K562 (cell line): ENCODE data around the gene CD93. TPM values are rescaled to one million over a fixed set of nuclear protein-coding genes. Genes with fewer than 3 reads are reported as not detected.

Experiments used
- ATAC-seq: fragments of 200-7000 bp; cut with Tn5 transposase; 3 replicates; pipeline ENCODE4 v1.9.1; 2020; ENCODE audit warnings: moderate library complexity
- Bru-seq: library from RNA; stranded (reverse); fragments of 400-500 nt; gene quantifications from one replicate; lab custom pipeline; 2021; lab: Mats Ljungman, UMichigan
- BruChase-seq, 2 experiments: library from RNA; stranded (reverse); fragments of 400-500 nt; gene quantifications; one replicate each; lab custom pipeline; 2021; lab: Mats Ljungman, UMichigan
- BruUV-seq: library from RNA; stranded (reverse); fragments of 400-500 nt; replicated peaks from 2 replicates; lab custom pipeline; 2021; lab: Mats Ljungman, UMichigan
- CTCF ChIA-PET: fragments of 300-600 bp; formaldehyde crosslinking; extraction: SDS; loops from one replicate; lab custom pipeline; 2021; ENCODE audit warnings: low intra/inter-chr PET ratio; lab: Yijun Ruan, JAX
- POLR2A ChIA-PET: fragments of 300-600, 350-650 bp; sonication (Branson Sonifier 250); formaldehyde crosslinking; extraction: SDS; loops from one replicate; lab custom pipeline; 2021; ENCODE audit warnings: antibody characterized with exemption, inconsistent platforms; lab: Yijun Ruan, JAX
- DNase-seq, 4 experiments: peaks; one replicate each; pipeline versions ENCODE4 v3.0.0 to v3.0.0-alpha.2; 2011 to 2018; ENCODE audit warnings: low spot score in 3 of 4, mixed read lengths in 3 of 4; ENCODE audit errors: extremely low read depth in 1 of 4
- FAIRE-seq: peaks from 2 replicates; lab custom pipeline; 2011; peaks lifted over from hg19 to GRCh38; lab: Jason Lieb, UNC
- H2AFZ ChIP-seq: 2 replicates; pipeline ENCODE4 v1.6.0; 2011; ENCODE audit warnings: low read depth, low read length, control low read depth, inconsistent platforms
- H3K27ac ChIP-seq: fragments of 200-600 bp; 3 replicates; pipeline ENCODE4 v1.8.0; 2011; ENCODE audit warnings: low read depth, mild to moderate bottlenecking, control low read depth, inconsistent platforms, low read length, moderate library complexity, mixed read lengths; ENCODE audit errors: extremely low read depth
- H3K27me3 ChIP-seq, 2 experiments: fragments of 300-600 bp in 1 of 2; 2 replicates in 1 of 2; 3 replicates in 1 of 2; pipeline versions ENCODE4 v1.6.0 to v1.8.0; 2011; ENCODE audit warnings: inconsistent platforms in 2 of 2, low read length in 2 of 2, mild to moderate bottlenecking in 1 of 2, mixed read lengths in 1 of 2, moderate library complexity in 1 of 2; ENCODE audit not compliant: control insufficient read depth in 2 of 2, insufficient read depth in 2 of 2
- H3K36me3 ChIP-seq: fragments of 300-600 bp; 3 replicates; pipeline ENCODE4 v1.8.0; 2011; ENCODE audit warnings: mild to moderate bottlenecking, low read length, inconsistent platforms; ENCODE audit not compliant: control insufficient read depth, insufficient read depth
- H3K4me1 ChIP-seq, 2 experiments: fragments of 200-600 bp in 1 of 2; replicated peaks in 1 of 2; 2 replicates in 1 of 2; 3 replicates in 1 of 2; pipeline versions ENCODE4 v1.5.1 to v1.8.0; 2011; ENCODE audit warnings: inconsistent platforms in 2 of 2, low read length in 2 of 2, mild to moderate bottlenecking in 1 of 2, mixed read lengths in 1 of 2, moderate library complexity in 1 of 2; ENCODE audit not compliant: control insufficient read depth in 2 of 2, insufficient read depth in 2 of 2
- H3K4me2 ChIP-seq: 2 replicates; pipeline ENCODE4 v1.6.1; 2011; ENCODE audit warnings: low read length, control low read depth, inconsistent platforms, mixed read lengths; ENCODE audit not compliant: insufficient read depth
- H3K4me3 ChIP-seq: fragments of 200-600 bp; sonication (generic), shearing (Covaris generic); 2 replicates; pipeline ENCODE4 v1.5.1; 2016; ENCODE audit warnings: control low read depth, inconsistent platforms
- H3K79me2 ChIP-seq: fragments of 200-600 bp; 3 replicates; pipeline ENCODE4 v1.8.0; 2011; ENCODE audit warnings: low read length, inconsistent platforms; ENCODE audit not compliant: control insufficient read depth, insufficient read depth
- H3K9ac ChIP-seq, 2 experiments: 2 replicates each; pipeline versions ENCODE4 v1.6.0 to v1.6.1; 2011; ENCODE audit warnings: low read depth in 2 of 2, low read length in 2 of 2, control low read depth in 1 of 2, inconsistent platforms in 1 of 2, mild to moderate bottlenecking in 1 of 2, mixed read lengths in 1 of 2; ENCODE audit not compliant: insufficient read depth in 1 of 2
- H3K9me1 ChIP-seq: one replicate; pipeline ENCODE4 v1.6.0; 2011; ENCODE audit warnings: inconsistent platforms, mild to moderate bottlenecking, low read length, moderate library complexity; ENCODE audit not compliant: control insufficient read depth, insufficient read depth
- H3K9me3 ChIP-seq: replicated peaks from 2 replicates; pipeline ENCODE4 v1.5.1; 2011; ENCODE audit warnings: low read depth, low read length, inconsistent platforms; ENCODE audit not compliant: control insufficient read depth, insufficient read depth
- H4K20me1 ChIP-seq: replicated peaks from 2 replicates; pipeline ENCODE4 v1.6.1; 2011; ENCODE audit warnings: low read length, inconsistent platforms, mixed read lengths; ENCODE audit not compliant: control insufficient read depth, insufficient read depth
- ETV1 ChIP-seq: fragments of 450-650 bp; conservative IDR thresholded peaks from 2 replicates; pipeline ENCODE4 v1.6.1; 2016; ENCODE audit warnings: missing genetic modification characterization, control low read depth, low read depth, missing compliant biosample characterization
- RBFOX2 ChIP-seq: fragments of 200-400 bp; formaldehyde crosslinking; IDR thresholded peaks from 2 replicates; pipeline ENCODE4 v1.6.1; 2017; ENCODE audit warnings: low read depth, mild to moderate bottlenecking, low read length, moderate library complexity
- RFX1 ChIP-seq: fragments of 450-650 bp; IDR thresholded peaks from 2 replicates; pipeline ENCODE4 v1.6.1; 2016; ENCODE audit warnings: mild to moderate bottlenecking, moderate library complexity
- WGBS: fragments of 100-300 bp; shearing (Covaris generic); methylation state at CpG from one replicate; pipeline ENCODE4 v1.1.6; 2016; ENCODE audit warnings: low coverage, mixed read lengths; ENCODE audit not compliant: insufficient coverage; ENCODE audit errors: missing lambda C conversion rate; 5-methylcytosine and 5-hydroxymethylcytosine counted together
- in situ Hi-C: fragments of 300-500 bp; cut with MboI; formaldehyde crosslinking; loops from 4 replicates; pipeline ENCODE4 v1.15.0; 2018; ENCODE audit warnings: inconsistent platforms, mixed read lengths
- intact Hi-C: fragments of 100-400 bp; cut with micrococcal nuclease; formaldehyde crosslinking; loops from 2 replicates; pipeline ENCODE4 v1.14.2; 2022
- long read RNA-seq, 3 experiments: library from polyadenylated mRNA in 2 of 3; library from RNA in 1 of 3; unstranded in 2 of 3; stranded (forward) in 1 of 3; transcript quantifications; one replicate each; pipeline ENCODE4 v2.0.0, GENCODE V29; 2019 to 2022
- polyA minus RNA-seq, 3 experiments: library from RNA; depleted of rRNA, polyadenylated mRNA; stranded (reverse); fragments of >200 nt; gene quantifications; 2 replicates each; pipeline ENCODE4 v1.2.3, GENCODE V29; 2011
- polyA plus RNA-seq, 8 experiments: library from polyadenylated mRNA; depleted of rRNA in 4 of 8; stranded (reverse) in 5 of 8; unstranded in 3 of 8; fragments of >200 nt; fragmentation: Nextera tagmentation in 2 of 8; fragmentation: Illumina TruSeq in 1 of 8; extraction: Ambion mirVana in 2 of 8; extraction: Trizol in 1 of 8; gene quantifications; 2 replicates each; pipeline versions ENCODE4 v1.2.1 to v1.2.3, GENCODE V29; 2011 to 2014; ENCODE audit warnings: inconsistent platforms in 1 of 8, missing spikeins in 1 of 8
- total RNA-seq, 7 experiments: library from RNA; depleted of rRNA in 6 of 7; stranded (reverse); fragments of >200 nt in 6 of 7; fragmentation: Illumina TruSeq in 2 of 7; extraction: Trizol in 2 of 7; gene quantifications; 2 replicates each; pipeline versions ENCODE4 v1.2.1 to v1.2.3, GENCODE V29; 2011 to 2021; ENCODE audit warnings: low replicate concordance in 1 of 7
- TF ChIP-seq, protein P1 (sequence below): IDR thresholded peaks from 2 replicates; pipeline ENCODE4 v1.6.1; 2011; ENCODE audit not compliant: insufficient read length; ENCODE audit errors: extremely low read depth
- TF ChIP-seq, protein P2 (sequence below): fragments of 450-650 bp; IDR thresholded peaks from 2 replicates; pipeline ENCODE4 v1.6.1; 2017; ENCODE audit warnings: antibody characterized with exemption, mild to moderate bottlenecking
- TF ChIP-seq, protein P3 (sequence below): sonication (generic); formaldehyde crosslinking; IDR thresholded peaks from 2 replicates; pipeline ENCODE4 v1.8.1; 2023; ENCODE audit warnings: mild to moderate bottlenecking, missing genetic modification reagents

The CD93 gene, protein sequence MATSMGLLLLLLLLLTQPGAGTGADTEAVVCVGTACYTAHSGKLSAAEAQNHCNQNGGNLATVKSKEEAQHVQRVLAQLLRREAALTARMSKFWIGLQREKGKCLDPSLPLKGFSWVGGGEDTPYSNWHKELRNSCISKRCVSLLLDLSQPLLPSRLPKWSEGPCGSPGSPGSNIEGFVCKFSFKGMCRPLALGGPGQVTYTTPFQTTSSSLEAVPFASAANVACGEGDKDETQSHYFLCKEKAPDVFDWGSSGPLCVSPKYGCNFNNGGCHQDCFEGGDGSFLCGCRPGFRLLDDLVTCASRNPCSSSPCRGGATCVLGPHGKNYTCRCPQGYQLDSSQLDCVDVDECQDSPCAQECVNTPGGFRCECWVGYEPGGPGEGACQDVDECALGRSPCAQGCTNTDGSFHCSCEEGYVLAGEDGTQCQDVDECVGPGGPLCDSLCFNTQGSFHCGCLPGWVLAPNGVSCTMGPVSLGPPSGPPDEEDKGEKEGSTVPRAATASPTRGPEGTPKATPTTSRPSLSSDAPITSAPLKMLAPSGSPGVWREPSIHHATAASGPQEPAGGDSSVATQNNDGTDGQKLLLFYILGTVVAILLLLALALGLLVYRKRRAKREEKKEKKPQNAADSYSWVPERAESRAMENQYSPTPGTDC
- 0.16 and 0.39 TPM in 2 replicates for total RNA-seq (2011; cell fraction: chromatin; rRNA removed; ENCODE audit: low replicate concordance)
- total RNA-seq (2011; cell fraction: nucleolus; rRNA removed) = 0.26 and 0.33 TPM in 2 replicates
- total RNA-seq (2011; cell fraction: nucleoplasm; rRNA removed) = 0.44 and 0.61 TPM in 2 replicates
- total RNA-seq (2014; rRNA removed) = 0.05 and 0.12 TPM in 2 replicates
- total RNA-seq (2014; rRNA removed; fragmentation: Illumina TruSeq; extraction: Trizol) = 0.04 and 0.10 TPM in 2 replicates
- 0.04 TPM in 2 replicates for total RNA-seq (2015; rRNA removed; fragmentation: Illumina TruSeq; extraction: Trizol)
- 0.20 and 0.25 TPM in 2 replicates for total RNA-seq (2021)
- polyA plus RNA-seq (2011; rRNA removed) = 0.12 and 0.20 TPM in 2 replicates
- 0.09 and 0.15 TPM in 2 replicates for polyA plus RNA-seq (2011; cell fraction: cytosol; rRNA removed)
- polyA plus RNA-seq (2011; cell fraction: nucleus; rRNA removed) = 0.17 and 0.21 TPM in 2 replicates
- polyA plus RNA-seq (2012) = 0.03 and 0.06 TPM in 2 replicates
- 0.07 TPM in 2 replicates for polyA plus RNA-seq (2014; fragmentation: Illumina TruSeq; extraction: Trizol)
- polyA plus RNA-seq (2014; fragmentation: Nextera tagmentation; extraction: Ambion mirVana) = under 1 TPM; 0.03 TPM
- polyA plus RNA-seq (2014; rRNA removed) = 0.03 and 0.08 TPM in 2 replicates
- polyA minus RNA-seq (2011; rRNA and poly(A)+ RNA removed) = 0.21 and 0.42 TPM in 2 replicates
- 0.27 and 0.29 TPM in 2 replicates for polyA minus RNA-seq (2011; cell fraction: cytosol; rRNA and poly(A)+ RNA removed)
- polyA minus RNA-seq (2011; cell fraction: nucleus; rRNA and poly(A)+ RNA removed) = under 0.01 and 0.13 TPM in 2 replicates
- percentile 21 among the genes with signal in this experiment for Bru-seq, nascent RNA
- percentile 11 among the genes with signal in this experiment for BruChase-seq, experiment 1, labeled RNA remaining after a 2-hour chase
- percentile 16 among the genes with signal in this experiment for BruChase-seq, experiment 2, labeled RNA remaining after a 6-hour chase
- long read RNA-seq, experiment 1 = 0 reads
- long read RNA-seq, experiment 2 = 0 reads
- long read RNA-seq, experiment 3 = 0 reads

DNA sequence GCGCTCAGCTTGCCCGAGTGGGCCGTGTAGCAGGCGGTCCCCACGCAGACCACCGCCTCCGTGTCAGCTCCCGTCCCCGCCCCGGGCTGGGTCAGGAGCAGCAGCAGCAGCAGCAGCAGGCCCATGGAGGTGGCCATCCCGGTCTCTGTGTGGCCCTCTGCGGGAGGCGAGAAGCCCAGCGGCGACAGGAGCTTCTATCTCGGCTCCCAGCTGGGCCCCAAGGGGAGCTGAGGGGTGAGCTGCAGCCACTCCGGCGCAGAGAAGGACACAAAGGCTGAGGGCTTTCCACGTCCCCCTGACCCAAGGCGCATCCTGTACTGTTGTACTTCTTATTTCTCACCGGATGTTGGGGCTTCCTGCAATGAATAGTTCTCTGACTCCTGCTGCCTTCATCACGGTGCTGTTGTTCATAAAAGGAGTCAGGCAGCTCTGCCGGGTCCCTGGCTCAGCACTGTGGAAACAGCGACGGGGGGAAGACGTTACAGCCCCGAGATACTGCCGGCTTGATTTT is at the start of gene CD93:
CD93 (minus strand) TSS at position 269 of the 511 bp plus-strand sequence; CDS start at position 137, 132 bp downstream.
- BruUV-seq = no TSS peak
- H3K9ac ChIP-seq = peak within 1 kb of the TSS; percentile 18 to 60; a peak in 3 of 4 replicates
- peak within 1 kb of the TSS; percentile 36; the same call in 1 of the 2 replicates for H3K4me2 ChIP-seq
- in situ Hi-C loops (no loop called here), intact Hi-C loops (no loop called here)
- 50% methylated on average over 14 of the region's 28 CpGs for WGBS
- DNase-seq (peak in 3 of 4 experiments; percentile 17 to 41 (median 19)), FAIRE-seq (peak; percentile 6), ATAC-seq (peak; percentile 70)
- H3K27me3 ChIP-seq = no peaks in the 10 kb centered on the region
- H3K4me1 ChIP-seq = peaks cover 29 to 52% of the 10 kb centered on the region in 2 experiments; a peak in 4 of 5 replicates
- H3K4me3 ChIP-seq = no peak within 1 kb of the TSS
- ChIA-PET POLR2A (interaction anchor here (0.6 to 1.3 kb wide), 4 partner anchors 20 to 70 kb away, joined by 3 to 6 read pairs (median 3); no protein-coding TSS in a partner anchor), CTCF (no interaction called here)
- H3K27ac ChIP-seq = no peak within 1 kb of the TSS; the same call in 2 of the 3 replicates
- H3K36me3 ChIP-seq = no peaks in the 10 kb centered on the region
- H2AFZ ChIP-seq = peak within 1 kb of the TSS; percentile 72
- H3K9me1 ChIP-seq = no peaks in the 10 kb centered on the region
- H4K20me1 ChIP-seq = no peaks in the 10 kb centered on the region
- H3K9me3 ChIP-seq = no peaks in the 10 kb centered on the region
- TF ChIP-seq, protein P1, sequence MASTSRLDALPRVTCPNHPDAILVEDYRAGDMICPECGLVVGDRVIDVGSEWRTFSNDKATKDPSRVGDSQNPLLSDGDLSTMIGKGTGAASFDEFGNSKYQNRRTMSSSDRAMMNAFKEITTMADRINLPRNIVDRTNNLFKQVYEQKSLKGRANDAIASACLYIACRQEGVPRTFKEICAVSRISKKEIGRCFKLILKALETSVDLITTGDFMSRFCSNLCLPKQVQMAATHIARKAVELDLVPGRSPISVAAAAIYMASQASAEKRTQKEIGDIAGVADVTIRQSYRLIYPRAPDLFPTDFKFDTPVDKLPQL = no peak
- 0 out of 2 replicates have a peak, but pooled peaks have one; percentile 14 for TF ChIP-seq RBFOX2
- 0 out of 2 replicates have a peak, but pooled peaks have one; percentile 37 for TF ChIP-seq ETV1 (tag)
- TF ChIP-seq, protein P2, sequence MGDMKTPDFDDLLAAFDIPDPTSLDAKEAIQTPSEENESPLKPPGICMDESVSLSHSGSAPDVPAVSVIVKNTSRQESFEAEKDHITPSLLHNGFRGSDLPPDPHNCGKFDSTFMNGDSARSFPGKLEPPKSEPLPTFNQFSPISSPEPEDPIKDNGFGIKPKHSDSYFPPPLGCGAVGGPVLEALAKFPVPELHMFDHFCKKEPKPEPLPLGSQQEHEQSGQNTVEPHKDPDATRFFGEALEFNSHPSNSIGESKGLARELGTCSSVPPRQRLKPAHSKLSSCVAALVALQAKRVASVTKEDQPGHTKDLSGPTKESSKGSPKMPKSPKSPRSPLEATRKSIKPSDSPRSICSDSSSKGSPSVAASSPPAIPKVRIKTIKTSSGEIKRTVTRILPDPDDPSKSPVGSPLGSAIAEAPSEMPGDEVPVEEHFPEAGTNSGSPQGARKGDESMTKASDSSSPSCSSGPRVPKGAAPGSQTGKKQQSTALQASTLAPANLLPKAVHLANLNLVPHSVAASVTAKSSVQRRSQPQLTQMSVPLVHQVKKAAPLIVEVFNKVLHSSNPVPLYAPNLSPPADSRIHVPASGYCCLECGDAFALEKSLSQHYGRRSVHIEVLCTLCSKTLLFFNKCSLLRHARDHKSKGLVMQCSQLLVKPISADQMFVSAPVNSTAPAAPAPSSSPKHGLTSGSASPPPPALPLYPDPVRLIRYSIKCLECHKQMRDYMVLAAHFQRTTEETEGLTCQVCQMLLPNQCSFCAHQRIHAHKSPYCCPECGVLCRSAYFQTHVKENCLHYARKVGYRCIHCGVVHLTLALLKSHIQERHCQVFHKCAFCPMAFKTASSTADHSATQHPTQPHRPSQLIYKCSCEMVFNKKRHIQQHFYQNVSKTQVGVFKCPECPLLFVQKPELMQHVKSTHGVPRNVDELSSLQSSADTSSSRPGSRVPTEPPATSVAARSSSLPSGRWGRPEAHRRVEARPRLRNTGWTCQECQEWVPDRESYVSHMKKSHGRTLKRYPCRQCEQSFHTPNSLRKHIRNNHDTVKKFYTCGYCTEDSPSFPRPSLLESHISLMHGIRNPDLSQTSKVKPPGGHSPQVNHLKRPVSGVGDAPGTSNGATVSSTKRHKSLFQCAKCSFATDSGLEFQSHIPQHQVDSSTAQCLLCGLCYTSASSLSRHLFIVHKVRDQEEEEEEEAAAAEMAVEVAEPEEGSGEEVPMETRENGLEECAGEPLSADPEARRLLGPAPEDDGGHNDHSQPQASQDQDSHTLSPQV = peak; percentile 32; the same call in 1 of the 2 replicates
- no peak for TF ChIP-seq RFX1
- TF ChIP-seq, protein P3, sequence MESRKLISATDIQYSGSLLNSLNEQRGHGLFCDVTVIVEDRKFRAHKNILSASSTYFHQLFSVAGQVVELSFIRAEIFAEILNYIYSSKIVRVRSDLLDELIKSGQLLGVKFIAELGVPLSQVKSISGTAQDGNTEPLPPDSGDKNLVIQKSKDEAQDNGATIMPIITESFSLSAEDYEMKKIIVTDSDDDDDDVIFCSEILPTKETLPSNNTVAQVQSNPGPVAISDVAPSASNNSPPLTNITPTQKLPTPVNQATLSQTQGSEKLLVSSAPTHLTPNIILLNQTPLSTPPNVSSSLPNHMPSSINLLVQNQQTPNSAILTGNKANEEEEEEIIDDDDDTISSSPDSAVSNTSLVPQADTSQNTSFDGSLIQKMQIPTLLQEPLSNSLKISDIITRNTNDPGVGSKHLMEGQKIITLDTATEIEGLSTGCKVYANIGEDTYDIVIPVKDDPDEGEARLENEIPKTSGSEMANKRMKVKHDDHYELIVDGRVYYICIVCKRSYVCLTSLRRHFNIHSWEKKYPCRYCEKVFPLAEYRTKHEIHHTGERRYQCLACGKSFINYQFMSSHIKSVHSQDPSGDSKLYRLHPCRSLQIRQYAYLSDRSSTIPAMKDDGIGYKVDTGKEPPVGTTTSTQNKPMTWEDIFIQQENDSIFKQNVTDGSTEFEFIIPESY (CRISPR knock-in tag) = peak; percentile 42; the same call in 1 of the 2 replicates
- H3K79me2 ChIP-seq = no peaks in the 10 kb centered on the region
